Dedifferentiated amniotic fluid mesenchymal stem cell (primary cell): ENCODE data around the gene KCNN3.

Experiments used
- DNase-seq: peaks from one replicate; pipeline ENCODE4 v3.0.0-alpha.2; 2016; ENCODE audit errors: extremely low spot score

KCNN3 gene

GRCh38 chr1:154841384-154841783 is 28.7 kb downstream of the KCNN3 start:
- no peak for DNase-seq

- no peak for DNase-seq
These were observed 29.6 kb downstream of the KCNN3 start for GRCh38 chr1:154840269-154841176.

GRCh38 chr1:154839691-154840090 is 30.4 kb downstream of the KCNN3 start:
- no peak for DNase-seq

GRCh38 chr1:154838988-154839387 is 31.1 kb downstream of the KCNN3 start:
- no peak for DNase-seq

- DNase-seq = no peak
These were observed 31.6 kb downstream of the KCNN3 start for GRCh38 chr1:154838461-154838860.

GRCh38 chr1:154837672-154838171 is 32.4 kb downstream of the KCNN3 start:
- DNase-seq = no peak

- no peak for DNase-seq
These were observed 32.9 kb downstream of the KCNN3 start for GRCh38 chr1:154837034-154837671.

- DNase-seq = no peak
These were observed 34.4 kb downstream of the KCNN3 start for GRCh38 chr1:154835531-154836324.

- DNase-seq = no peak
These were observed 36.2 kb downstream of the KCNN3 start for GRCh38 chr1:154833841-154834240.

GRCh38 chr1:154833209-154833608 is 36.9 kb downstream of the KCNN3 start:
- DNase-seq = no peak

- DNase-seq = no peak
These were observed 37.7 kb downstream of the KCNN3 start for GRCh38 chr1:154832384-154832783.

- no peak for DNase-seq
These were observed 38.6 kb downstream of the KCNN3 start for GRCh38 chr1:154831462-154831861.

GRCh38 chr1:154829062-154829461 is 41.0 kb downstream of the KCNN3 start:
- DNase-seq = no peak

GRCh38 chr1:154824179-154825000 is 45.7 kb downstream of the KCNN3 start:
- no peak for DNase-seq

- DNase-seq = no peak
These were observed 47.4 kb downstream of the KCNN3 start for GRCh38 chr1:154822717-154823116.

- no peak for DNase-seq
These were observed 47.8 kb downstream of the KCNN3 start for GRCh38 chr1:154822233-154822632.

GRCh38 chr1:154821083-154821482 is 49.0 kb downstream of the KCNN3 start:
- DNase-seq = no peak

GRCh38 chr1:154820646-154821045 is 49.4 kb downstream of the KCNN3 start:
- DNase-seq = no peak

GRCh38 chr1:154819628-154820590 is 50.2 kb downstream of the KCNN3 start:
- DNase-seq = no peak

GRCh38 chr1:154818911-154819310 is 51.2 kb downstream of the KCNN3 start:
- DNase-seq = no peak
